NCI-H2196 treated with DMSO at 0.1 percent for 48 hours (cell line): ENCODE results near the gene BPIFA3.

Experiments used
- DNase-seq: peaks from one replicate; lab custom pipeline; 2025; ENCODE audit not compliant: unreplicated experiment; lab: John Stamatoyannopoulos, UW

The BPIFA3 gene

GRCh38 chr20:33259371-33259770 lies 42.2 kb downstream of the BPIFA3 start:
- no peak for DNase-seq

- DNase-seq, result no peak
These were observed 44.3 kb downstream of the BPIFA3 start for GRCh38 chr20:33261465-33261864.

- peak; percentile 61 for DNase-seq
These were observed 45.5 kb downstream of the BPIFA3 start for GRCh38 chr20:33262658-33263065.

- no peak for DNase-seq
These were observed 46.6 kb downstream of the BPIFA3 start for GRCh38 chr20:33263784-33264183.

- no peak for DNase-seq
These were observed 50.5 kb downstream of the BPIFA3 start for GRCh38 chr20:33267701-33268100.

- no peak for DNase-seq
These were observed 55.2 kb downstream of the BPIFA3 start for GRCh38 chr20:33272155-33272873.

GRCh38 chr20:33273117-33273851 lies 56.1 kb downstream of the BPIFA3 start:
- no peak for DNase-seq

- no peak for DNase-seq
These were observed 58.1 kb downstream of the BPIFA3 start for GRCh38 chr20:33275215-33275614.

- no peak for DNase-seq
These were observed 58.7 kb downstream of the BPIFA3 start for GRCh38 chr20:33275871-33276270.

- DNase-seq, result no peak
These were observed 59.4 kb downstream of the BPIFA3 start for GRCh38 chr20:33276303-33277113.
